Esophagus squamous epithelium (tissue), 4 donors: ENCODE results near the gene ANKS1B.

ENCODE experiments used
- CTCF ChIP-seq, 6 experiments: fragments of 450-650 bp in 4 of 6; fragments of 200-600 bp in 2 of 6; sonication (generic) in 2 of 6; IDR thresholded peaks; one replicate each; pipeline ENCODE4 v1.5.1; 2016 to 2019; ENCODE audit warnings: antibody characterized with exemption in 6 of 6, mild to moderate bottlenecking in 4 of 6, moderate library complexity in 4 of 6
- POLR2A ChIP-seq, 4 donors: fragments of 450-650 bp; IDR thresholded peaks; one replicate each; pipeline ENCODE4 v1.6.1; 2017; ENCODE audit warnings: antibody characterized with exemption in 4 of 4, mild to moderate bottlenecking in 4 of 4, moderate library complexity in 3 of 4

DNA sequence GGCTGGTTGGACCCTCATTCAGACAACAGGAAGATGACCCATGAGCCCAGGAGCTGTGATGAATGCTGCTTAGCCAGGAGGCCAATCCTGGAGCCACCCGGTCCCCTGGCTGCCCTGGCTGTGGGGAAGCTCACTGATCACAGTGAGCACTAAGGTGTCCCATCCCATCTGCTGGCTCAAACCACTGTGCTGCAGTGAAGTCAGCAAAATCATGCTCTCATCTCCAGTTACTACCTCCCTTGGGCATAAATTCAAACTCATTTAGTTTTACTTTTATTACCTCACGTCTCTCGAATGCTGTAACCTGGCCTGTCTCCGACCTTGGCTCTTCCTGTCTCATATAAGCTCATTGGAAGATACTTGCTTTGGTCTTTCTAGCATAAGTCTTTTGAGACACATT lies 1227.3 kb downstream of the ANKS1B start:
- TF ChIP-seq CTCF (IDR thresholded peaks at IDR 0.05) (no peak), POLR2A (IDR thresholded peaks at IDR 0.05) (no peak)
